Prostate gland (tissue), 2 donors: Measurements from ENCODE around the gene CLIP1. TPM values are rescaled to one million over a fixed set of nuclear protein-coding genes. Genes with fewer than 3 reads are reported as not detected.
"Not testable (repeated sequence)": the region's sequence is repeated elsewhere in the genome, so short reads cannot be mapped to it uniquely, and the experiment has no call there.

Experiments
- DNase-seq: peaks from one replicate; pipeline ENCODE4 v3.0.0-alpha.2; 2019; ENCODE audit warnings: low spot score
- H3K27ac ChIP-seq, 2 donors: fragments of 200-600 bp; sonication (generic); 2 replicates each; pipeline ENCODE4 v1.5.1; 2017 to 2019
- H3K27me3 ChIP-seq: fragments of 200-600 bp; sonication (generic); replicated peaks from 2 replicates; pipeline ENCODE4 v1.5.1; 2019; ENCODE audit not compliant: insufficient read depth
- H3K36me3 ChIP-seq, 2 donors: fragments of 200-600 bp; sonication (generic); 1 replicate in 1 of 2; 2 replicates in 1 of 2; pipeline versions ENCODE4 v1.5.1 to v1.8.1; 2017 to 2019
- H3K4me1 ChIP-seq: fragments of 200-600 bp; sonication (generic); replicated peaks from 2 replicates; pipeline ENCODE4 v1.5.1; 2019
- H3K4me3 ChIP-seq, 2 donors: fragments of 200-600 bp; sonication (generic); 2 replicates each; pipeline ENCODE4 v1.5.1; 2017 to 2019
- H3K9me3 ChIP-seq: fragments of 200-600 bp; sonication (generic); 2 replicates; pipeline ENCODE4 v1.5.1; 2017
- CTCF ChIP-seq, 4 experiments: fragments of 200-600 bp in 2 of 4; fragments of 450-650 bp in 2 of 4; sonication (generic) in 2 of 4; IDR thresholded peaks; 1 replicate in 3 of 4; 2 replicates in 1 of 4; pipeline ENCODE4 v1.5.1; 2016 to 2019; ENCODE audit warnings: antibody characterized with exemption in 4 of 4, mild to moderate bottlenecking in 2 of 4, moderate library complexity in 2 of 4
- POLR2A ChIP-seq: fragments of 450-650 bp; IDR thresholded peaks from one replicate; pipeline ENCODE4 v1.6.1; 2016; ENCODE audit warnings: antibody characterized with exemption, mild to moderate bottlenecking
- POLR2AphosphoS5 ChIP-seq: sonication (generic); formaldehyde crosslinking; IDR thresholded peaks from one replicate; pipeline ENCODE4 v1.6.1; 2017; ENCODE audit warnings: antibody characterized with exemption
- WGBS: methylation state at CpG from one replicate; pipeline ENCODE4 v1.1.5; 2018; 5-methylcytosine and 5-hydroxymethylcytosine counted together
- intact Hi-C: fragments of 100-400 bp; cut with DNase I; formaldehyde crosslinking; loops from one replicate; pipeline ENCODE4 v1.14.2; 2022
- total RNA-seq, 2 donors: library from RNA; depleted of rRNA; stranded (reverse); fragments of >200 nt; gene quantifications; one replicate each; pipeline ENCODE4 v1.1.0, GENCODE V29; 2016

Gene CLIP1
- total RNA-seq, 2 donors from 2014 or later, result 59.9 to 84.1 TPM

GRCh38 chr12:122275459-122275858, 147.0 kb downstream of the CLIP1 start:
- DNase-seq, result no peak
- WGBS, result 78% methylated on average over 8 of the region's 8 CpGs
- Histone ChIP-seq H3K4me1 (no peaks in the 10 kb centered on the region), H3K9me3 (no peaks in the 10 kb centered on the region), H3K27ac (no peak overlapping the region), H3K36me3 (peaks cover 0 to 8% of the 10 kb centered on the region in 2 donors), H3K4me3 (no peak overlapping the region), H3K27me3 (no peaks in the 10 kb centered on the region)
- TF ChIP-seq POLR2AphosphoS5, result no peak
- no peak for TF ChIP-seq CTCF (IDR thresholded peaks at IDR 0.05)
- TF ChIP-seq POLR2A, result no peak
- intact Hi-C loops, result no loop called here

- no peaks in the 10 kb centered on the region for H3K4me1 ChIP-seq
- H3K27ac ChIP-seq, result peak within 1 kb of the TSS; percentile 78 to 83
- peak within 1 kb of the TSS; percentile 61 to 65 for H3K4me3 ChIP-seq
- WGBS, result under 1% methylated on average over 50 of the region's 56 CpGs
- TF ChIP-seq CTCF (IDR thresholded peaks at IDR 0.05) (peak in 1 of 4 experiments; percentile 14), POLR2AphosphoS5 (peak; percentile 98), POLR2A (peak; percentile 31)
- intact Hi-C loops, result loop anchor here (5.0 to 10.0 kb wide), 2 partner anchors 39 to 248 kb away; partner anchors contain the start of gene DIABLO
- no peaks in the 10 kb centered on the region for H3K36me3 ChIP-seq
- peak; percentile 94 for DNase-seq
- H3K9me3 ChIP-seq, result no peaks in the 10 kb centered on the region
- no peaks in the 10 kb centered on the region for H3K27me3 ChIP-seq
Observed at GRCh38 chr12:122266230-122266901, 156.1 kb downstream of the CLIP1 start, which contains the start of gene VPS33A. Gene VPS33A (minus strand): TSS chr12:122266494. CDS start chr12:122266408, 86 bp downstream.

- under 1% methylated on average over 17 of the region's 17 CpGs for WGBS
- Histone ChIP-seq H3K4me3 (peak overlapping the region; percentile 61 to 65), H3K9me3 (no peaks in the 10 kb centered on the region), H3K27me3 (no peaks in the 10 kb centered on the region), H3K36me3 (peaks cover 0 to 4% of the 10 kb centered on the region in 2 donors), H3K27ac (peak overlapping the region; percentile 78 to 83), H3K4me1 (no peaks in the 10 kb centered on the region)
- intact Hi-C loops, result loop anchor here (5.0 to 10.0 kb wide), 2 partner anchors 39 to 249 kb away; partner anchors contain the start of gene DIABLO
- DNase-seq, result peak; percentile 27
- TF ChIP-seq POLR2A (no peak), POLR2AphosphoS5 (no peak), CTCF (IDR thresholded peaks at IDR 0.05) (no peak)
Observed at GRCh38 chr12:122265886-122266229, 156.6 kb downstream of the CLIP1 start.

DNA sequence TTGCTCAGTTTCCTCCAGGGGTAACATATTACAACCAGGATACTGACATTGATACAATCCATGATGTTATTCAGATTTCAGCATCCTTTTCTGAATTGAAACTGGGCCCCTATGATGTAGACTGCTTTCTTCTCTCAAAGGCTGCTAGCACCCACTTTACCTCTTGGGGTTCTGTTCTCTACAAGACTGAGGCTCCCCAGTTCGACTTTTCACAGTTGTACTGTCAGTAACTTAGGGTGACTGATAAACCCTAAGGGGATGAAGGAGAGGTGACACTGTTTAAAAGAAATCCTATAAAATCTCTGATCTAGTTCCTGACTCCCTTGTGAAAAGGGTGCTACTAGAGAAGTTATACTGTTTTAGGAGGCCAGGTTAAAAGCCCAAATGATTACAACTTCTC, 157.0 kb downstream of the CLIP1 start:
- Histone ChIP-seq H3K27me3 (no peaks in the 10 kb centered on the region), H3K27ac (peak overlapping the region; percentile 78 to 83), H3K36me3 (peaks cover 0 to 7% of the 10 kb centered on the region in 2 donors), H3K4me3 (peak overlapping the region; percentile 61 to 65), H3K4me1 (no peaks in the 10 kb centered on the region), H3K9me3 (no peaks in the 10 kb centered on the region)
- no peak for TF ChIP-seq POLR2A
- no peak for TF ChIP-seq CTCF (IDR thresholded peaks at IDR 0.05)
- TF ChIP-seq POLR2AphosphoS5, result no peak
- WGBS, result 13% methylated on average over 1 of the region's 1 CpG
- intact Hi-C loops, result loop anchor here (5.0 to 10.0 kb wide), 2 partner anchors 38 to 249 kb away; partner anchors contain the start of gene DIABLO
- DNase-seq, result no peak

- not testable (repeated sequence) for H3K4me1 ChIP-seq, DNase-seq, H3K36me3 ChIP-seq, H3K4me3 ChIP-seq, H3K27ac ChIP-seq, H3K9me3 ChIP-seq, H3K27me3 ChIP-seq
- intact Hi-C loops, result loop anchor here (10.0 kb wide), 1 partner anchor 254 kb away; no protein-coding TSS in a partner anchor
- 90% methylated on average over 14 of the region's 14 CpGs for WGBS
Observed at GRCh38 chr12:122260735-122261134, 161.7 kb downstream of the CLIP1 start.

GRCh38 chr12:122258939-122259338, 163.5 kb downstream of the CLIP1 start:
- H3K27ac ChIP-seq, H3K4me1 ChIP-seq, H3K27me3 ChIP-seq, H3K9me3 ChIP-seq, DNase-seq, H3K36me3 ChIP-seq, H3K4me3 ChIP-seq, intact Hi-C loops: not testable (repeated sequence)
- 89% methylated on average over 4 of the region's 4 CpGs for WGBS

GRCh38 chr12:122258462-122258861, 164.0 kb downstream of the CLIP1 start:
- H3K4me3 ChIP-seq, H3K27ac ChIP-seq, H3K27me3 ChIP-seq, H3K36me3 ChIP-seq, intact Hi-C loops, DNase-seq, H3K9me3 ChIP-seq, H3K4me1 ChIP-seq: not testable (repeated sequence)
- 95% methylated on average over 4 of the region's 4 CpGs for WGBS
